CD4-positive, alpha-beta memory T cell (primary cell): ENCODE results near the gene SLK. TPM values are rescaled to one million over a fixed set of nuclear protein-coding genes. Genes with fewer than 3 reads are reported as not detected.
A peak's percentile ranks its signal among the peaks of the same experiment; 100 is the strongest.

Experiments used
- CTCF ChIA-PET: fragments of 350-600 bp; sonication (Branson Sonifier 250); formaldehyde crosslinking; loops from one replicate; lab custom pipeline; 2021; ENCODE audit warnings: inconsistent platforms; ENCODE audit not compliant: partially characterized antibody; lab: Charles Lee
- POLR2A ChIA-PET: fragments of 350-600 bp; sonication (Branson Sonifier 250); formaldehyde crosslinking; loops from one replicate; lab custom pipeline; 2021; ENCODE audit not compliant: partially characterized antibody; lab: Charles Lee
- DNase-seq, 5 donors: peaks; one replicate each; pipeline versions ENCODE4 v3.0.0 to v3.0.0-alpha.2; 2020 to 2022; ENCODE audit warnings: mixed read lengths in 1 of 5
- H3K27ac ChIP-seq: one replicate; pipeline ENCODE4 v1.7.0; 2013; ENCODE audit warnings: low read depth, low read length
- H3K27me3 ChIP-seq: 2 replicates; pipeline ENCODE4 v1.7.0; 2013; ENCODE audit warnings: mild to moderate bottlenecking, low read length, moderate library complexity; ENCODE audit not compliant: insufficient read depth
- H3K36me3 ChIP-seq: 2 replicates; pipeline ENCODE4 v1.7.0; 2013; ENCODE audit warnings: mild to moderate bottlenecking, low read length, moderate library complexity; ENCODE audit not compliant: insufficient read depth
- H3K4me1 ChIP-seq: 2 replicates; pipeline ENCODE4 v1.7.0; 2013; ENCODE audit warnings: mild to moderate bottlenecking, low read length, moderate library complexity; ENCODE audit not compliant: insufficient read depth
- H3K4me3 ChIP-seq, 2 donors: one replicate each; pipeline ENCODE4 v1.7.0; 2013; ENCODE audit warnings: low read length in 2 of 2, mild to moderate bottlenecking in 1 of 2
- H3K9me3 ChIP-seq, 2 donors: one replicate each; pipeline ENCODE4 v1.7.0; 2013; ENCODE audit warnings: low read length in 2 of 2, control low read depth in 1 of 2; ENCODE audit not compliant: control insufficient read depth in 1 of 2
- H3K27ac Mint-ChIP-seq, 7 donors: one replicate each; pipeline ENCODE4 v1.8.0; 2020 to 2021; ENCODE audit warnings: mixed read lengths in 7 of 7, mild to moderate bottlenecking in 6 of 7, inconsistent platforms in 3 of 7, moderate library complexity in 3 of 7
- H3K27me3 Mint-ChIP-seq, 2 donors: one replicate each; pipeline ENCODE4 v1.8.0; 2020 to 2021; ENCODE audit warnings: mixed read lengths in 2 of 2
- H3K36me3 Mint-ChIP-seq, 2 donors: one replicate each; pipeline ENCODE4 v1.8.0; 2020 to 2021; ENCODE audit warnings: mixed read lengths in 2 of 2, inconsistent platforms in 1 of 2, mild to moderate bottlenecking in 1 of 2
- H3K4me1 Mint-ChIP-seq, 4 donors: one replicate each; pipeline ENCODE4 v1.8.0; 2020 to 2021; ENCODE audit warnings: mixed read lengths in 4 of 4, mild to moderate bottlenecking in 1 of 4
- H3K4me3 Mint-ChIP-seq, 8 donors: one replicate each; pipeline ENCODE4 v1.8.0; 2020 to 2021; ENCODE audit warnings: mixed read lengths in 8 of 8, mild to moderate bottlenecking in 7 of 8, moderate library complexity in 6 of 8, inconsistent platforms in 3 of 8
- H3K9me3 Mint-ChIP-seq, 8 donors: one replicate each; pipeline ENCODE4 v1.8.0; 2020 to 2021; ENCODE audit warnings: mixed read lengths in 8 of 8, mild to moderate bottlenecking in 5 of 8, inconsistent platforms in 3 of 8, moderate library complexity in 1 of 8
- intact Hi-C: fragments of 100-400 bp; cut with micrococcal nuclease; formaldehyde crosslinking; loops from one replicate; pipeline ENCODE4 v1.15.1; 2023
- polyA plus RNA-seq, 2 donors: library from polyadenylated mRNA; unstranded; fragments of 300-500 nt; fragmentation: Illumina TruSeq; gene quantifications; one replicate each; pipeline ENCODE4 v1.2.3, GENCODE V29; 2021
- total RNA-seq, 2 experiments: library from RNA; stranded (reverse); gene quantifications; one replicate each; pipeline ENCODE4 v1.2.3, GENCODE V29; 2021

Gene SLK
- total and polyA plus RNA-seq, 4 experiments from 2014 or later = 1.6 to 31.1 (median 22.6) TPM

DNA sequence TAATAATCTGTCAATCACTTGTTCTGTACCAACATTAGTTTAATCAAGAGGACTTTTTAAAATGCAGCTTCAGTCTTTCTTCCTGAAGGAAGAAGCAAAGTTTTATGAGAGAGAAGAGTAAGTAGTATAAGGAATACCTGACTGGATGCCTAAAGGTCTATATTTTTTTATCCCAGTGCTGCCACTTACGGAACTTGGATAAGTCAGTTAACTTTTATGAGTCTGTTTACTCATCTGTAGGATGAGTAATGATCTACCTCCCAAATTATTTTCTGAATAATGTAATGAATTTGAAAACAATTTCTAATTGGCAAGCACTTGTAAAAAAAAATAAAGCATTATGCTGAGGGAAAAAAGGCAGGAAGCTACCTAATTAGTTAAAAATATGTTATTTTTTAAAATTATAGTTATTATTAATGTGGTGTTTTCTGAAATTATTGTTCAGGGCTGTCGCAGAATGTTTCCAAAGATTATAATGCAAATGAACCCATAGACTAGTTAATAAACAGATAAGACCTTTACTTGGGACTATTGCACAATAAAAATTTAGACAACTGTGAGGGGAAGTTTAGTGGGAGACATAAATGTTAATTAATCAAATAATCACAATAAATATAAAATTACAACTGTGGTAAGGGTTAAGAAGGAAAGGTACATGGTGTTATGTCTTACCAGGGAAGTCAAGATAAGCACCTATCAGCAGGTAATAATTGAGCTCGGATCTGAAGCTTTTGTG is 24.6 kb downstream of the SLK start:
- H3K9me3 ChIP-seq = no peaks in the 10 kb centered on the region
- intact Hi-C loops = loop anchor here (2.0 kb wide), 1 partner anchor 13 kb away; no protein-coding TSS in a partner anchor
- peaks cover 16% of the 10 kb centered on the region for H3K36me3 ChIP-seq
- H3K27me3 Mint-ChIP-seq = no peaks in the 10 kb centered on the region
- peaks cover 19 to 32% of the 10 kb centered on the region in 2 donors for H3K36me3 Mint-ChIP-seq
- peaks cover 19% of the 10 kb centered on the region for H3K4me1 ChIP-seq
- no peaks in the 10 kb centered on the region for H3K9me3 Mint-ChIP-seq
- H3K4me1 Mint-ChIP-seq = peaks cover 26 to 37% (median 33%) of the 10 kb centered on the region in 4 donors
- H3K4me3 Mint-ChIP-seq = no peak overlapping the region
- H3K4me3 ChIP-seq = no peak overlapping the region
- ChIA-PET CTCF (interaction anchor here (1.0 to 1.4 kb wide), 3 partner anchors 8 to 106 kb away, joined by 3 to 5 read pairs (median 4); no protein-coding TSS in a partner anchor), POLR2A (no interaction called here)
- H3K27ac ChIP-seq = no peak overlapping the region
- no peaks in the 10 kb centered on the region for H3K27me3 ChIP-seq
- H3K27ac Mint-ChIP-seq = peak overlapping the region in 1 of 7 donors; percentile 35
- no peak for DNase-seq

DNA sequence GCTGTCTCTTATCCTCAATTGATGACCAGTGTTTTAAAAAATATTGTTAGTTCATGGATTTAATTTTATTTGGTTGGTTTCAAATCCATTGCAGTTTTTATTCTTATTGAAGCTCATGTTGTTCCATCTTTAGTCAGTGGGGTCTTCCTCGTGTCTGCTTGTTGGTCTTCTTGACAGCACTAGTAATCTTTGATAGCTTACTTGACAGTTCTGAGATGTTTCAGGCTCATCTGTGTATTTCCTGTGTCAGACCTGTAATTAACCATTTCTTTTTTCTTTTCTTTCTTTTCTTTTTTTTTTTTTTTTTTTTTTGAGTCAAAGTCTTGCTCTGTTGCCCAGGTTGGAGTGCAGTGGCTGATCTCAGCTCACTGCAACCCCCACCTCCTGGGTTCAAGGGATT is 28.2 kb downstream of the SLK start:
- H3K36me3 Mint-ChIP-seq = peaks cover 41 to 52% of the 10 kb centered on the region in 2 donors
- peak overlapping the region in 2 of 7 donors; percentile 30 to 40 for H3K27ac Mint-ChIP-seq
- H3K9me3 Mint-ChIP-seq = no peaks in the 10 kb centered on the region
- H3K36me3 ChIP-seq = peaks cover 39% of the 10 kb centered on the region
- H3K4me1 ChIP-seq = peaks cover 4% of the 10 kb centered on the region
- H3K27me3 ChIP-seq = no peaks in the 10 kb centered on the region
- no peak for DNase-seq
- H3K27me3 Mint-ChIP-seq = no peaks in the 10 kb centered on the region
- no peaks in the 10 kb centered on the region for H3K9me3 ChIP-seq
- ChIA-PET POLR2A (interaction anchor here (0.6 kb wide), 1 partner anchor 87 kb away, joined by 3 read pairs; no protein-coding TSS in a partner anchor), CTCF (interaction anchor here (0.7 to 1.1 kb wide), 5 partner anchors 10 to 211 kb away, joined by 3 to 5 read pairs (median 3); no protein-coding TSS in a partner anchor)
- H3K4me1 Mint-ChIP-seq = peaks cover 10 to 18% (median 14%) of the 10 kb centered on the region in 4 donors
- H3K4me3 ChIP-seq = no peak overlapping the region
- H3K4me3 Mint-ChIP-seq = no peak overlapping the region
- intact Hi-C loops = no loop called here
- no peak overlapping the region for H3K27ac ChIP-seq

DNA sequence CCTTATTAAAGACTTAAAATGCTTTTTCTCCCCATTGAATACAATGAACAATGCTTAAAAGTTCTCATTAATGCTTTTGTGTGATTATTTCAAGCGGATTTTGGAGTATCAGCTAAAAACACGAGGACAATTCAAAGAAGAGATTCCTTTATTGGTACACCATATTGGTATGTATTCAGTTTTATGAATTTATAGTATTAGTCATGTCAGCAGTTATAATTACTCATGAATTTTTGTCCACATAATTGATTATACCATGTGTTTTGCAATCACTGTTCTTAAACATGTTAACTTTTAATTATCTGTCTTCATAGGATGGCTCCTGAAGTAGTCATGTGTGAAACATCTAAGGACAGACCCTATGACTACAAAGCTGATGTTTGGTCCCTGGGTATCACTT is 31.9 kb downstream of the SLK start:
- H3K9me3 ChIP-seq = no peaks in the 10 kb centered on the region
- H3K4me3 ChIP-seq = no peak overlapping the region
- H3K4me1 ChIP-seq = no peaks in the 10 kb centered on the region
- H3K27me3 ChIP-seq = no peaks in the 10 kb centered on the region
- H3K36me3 Mint-ChIP-seq = peaks cover 58 to 60% of the 10 kb centered on the region in 2 donors
- intact Hi-C loops = no loop called here
- CTCF ChIA-PET = interaction anchor here (0.9 to 2.3 kb wide), 3 partner anchors 109 to 123 kb away, joined by 3 to 5 read pairs (median 3); partner anchors contain the start of gene SFR1
- no peak for DNase-seq
- H3K4me1 Mint-ChIP-seq = peaks cover 10 to 22% (median 15%) of the 10 kb centered on the region in 4 donors
- no peaks in the 10 kb centered on the region for H3K9me3 Mint-ChIP-seq
- H3K27me3 Mint-ChIP-seq = no peaks in the 10 kb centered on the region
- peaks cover 42% of the 10 kb centered on the region for H3K36me3 ChIP-seq
- POLR2A ChIA-PET = interaction anchor here (0.7 kb wide), 1 partner anchor 122 kb away, joined by 3 read pairs; no protein-coding TSS in a partner anchor
- H3K27ac Mint-ChIP-seq = no peak overlapping the region
- H3K27ac ChIP-seq = no peak overlapping the region
- no peak overlapping the region for H3K4me3 Mint-ChIP-seq

DNA sequence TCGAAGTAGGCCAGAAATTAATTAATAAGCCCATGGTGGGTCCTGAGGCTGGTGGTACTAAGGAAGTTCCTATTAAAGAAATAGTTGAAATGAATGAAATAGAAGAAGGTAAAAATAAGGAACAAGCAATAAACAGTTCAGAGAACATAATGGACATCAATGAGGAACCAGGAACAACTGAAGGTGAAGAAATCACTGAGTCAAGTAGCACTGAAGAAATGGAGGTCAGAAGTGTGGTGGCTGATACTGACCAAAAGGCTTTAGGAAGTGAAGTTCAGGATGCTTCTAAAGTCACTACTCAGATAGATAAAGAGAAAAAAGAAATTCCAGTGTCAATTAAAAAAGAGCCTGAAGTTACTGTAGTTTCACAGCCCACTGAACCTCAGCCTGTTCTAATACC is 36.0 kb downstream of the SLK start:
- ChIA-PET POLR2A (no interaction called here), CTCF (interaction anchor here (1.2 kb wide), 1 partner anchor 115 kb away, joined by 3 read pairs; no protein-coding TSS in a partner anchor)
- H3K36me3 ChIP-seq = peaks cover 33% of the 10 kb centered on the region

DNA sequence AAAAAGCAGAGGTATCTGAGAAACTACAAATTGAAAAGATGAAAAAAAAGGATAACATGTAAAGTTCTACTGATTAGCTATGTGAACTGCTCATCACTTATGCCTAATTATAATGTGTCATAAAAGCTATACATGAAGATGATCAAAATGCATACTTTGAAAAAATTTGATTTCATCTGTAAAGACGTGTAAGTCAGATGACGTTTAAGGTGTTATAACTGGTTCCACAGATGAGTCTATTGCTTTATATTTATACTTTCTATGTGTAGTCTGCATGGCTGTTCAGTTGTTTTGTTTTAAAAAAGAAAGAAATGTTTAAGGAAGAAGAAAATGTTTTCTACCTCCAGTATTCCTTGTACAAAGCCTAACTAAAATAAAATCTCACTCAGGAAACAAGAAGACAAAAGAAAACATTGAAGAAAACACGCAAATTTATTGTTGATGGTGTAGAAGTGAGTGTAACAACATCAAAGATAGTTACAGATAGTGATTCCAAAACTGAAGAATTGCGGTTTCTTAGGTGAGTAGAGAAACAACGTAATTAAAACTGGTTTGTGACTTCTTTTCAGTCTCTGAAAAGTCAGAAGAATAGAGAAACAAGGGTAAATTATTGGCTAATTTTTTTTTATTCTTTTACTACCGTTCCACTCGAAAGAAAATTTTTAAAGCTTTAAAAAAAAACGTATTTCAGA is 38.4 kb downstream of the SLK start:
- no peaks in the 10 kb centered on the region for H3K27me3 ChIP-seq
- DNase-seq = no peak
- no peaks in the 10 kb centered on the region for H3K9me3 ChIP-seq
- Mint-ChIP-seq H3K36me3 (peaks cover 45 to 58% of the 10 kb centered on the region in 2 donors), H3K4me1 (peaks cover 5 to 21% (median 12%) of the 10 kb centered on the region in 4 donors), H3K4me3 (peak overlapping the region in 1 of 8 donors; percentile 12), H3K27me3 (no peaks in the 10 kb centered on the region), H3K9me3 (no peaks in the 10 kb centered on the region), H3K27ac (peak overlapping the region in 3 of 7 donors; percentile 41 to 70 (median 48))
- peaks cover 20% of the 10 kb centered on the region for H3K36me3 ChIP-seq
- intact Hi-C loops = no loop called here
- no peak overlapping the region for H3K4me3 ChIP-seq
- no peak overlapping the region for H3K27ac ChIP-seq
- ChIA-PET POLR2A (interaction anchor here (0.8 kb wide), 1 partner anchor 88 kb away, joined by 4 read pairs; the partner anchor contains the start of gene STN1), CTCF (interaction anchor here (0.8 to 1.8 kb wide), 5 partner anchors 10 to 118 kb away, joined by 3 to 9 read pairs (median 3); no protein-coding TSS in a partner anchor)
- no peaks in the 10 kb centered on the region for H3K4me1 ChIP-seq

More for the DNA sequence above, 36.0 kb downstream of the SLK start:
- intact Hi-C loops = no loop called here
- Mint-ChIP-seq H3K4me1 (peaks cover 5 to 21% (median 11%) of the 10 kb centered on the region in 4 donors), H3K27ac (peak overlapping the region in 4 of 7 donors; percentile 3 to 58 (median 31)), H3K27me3 (no peaks in the 10 kb centered on the region), H3K4me3 (no peak overlapping the region), H3K9me3 (no peaks in the 10 kb centered on the region), H3K36me3 (peaks cover 56 to 59% of the 10 kb centered on the region in 2 donors)
- DNase-seq = no peak
- Histone ChIP-seq H3K27ac (no peak overlapping the region), H3K9me3 (no peaks in the 10 kb centered on the region), H3K4me3 (no peak overlapping the region), H3K4me1 (no peaks in the 10 kb centered on the region), H3K27me3 (no peaks in the 10 kb centered on the region)

DNA sequence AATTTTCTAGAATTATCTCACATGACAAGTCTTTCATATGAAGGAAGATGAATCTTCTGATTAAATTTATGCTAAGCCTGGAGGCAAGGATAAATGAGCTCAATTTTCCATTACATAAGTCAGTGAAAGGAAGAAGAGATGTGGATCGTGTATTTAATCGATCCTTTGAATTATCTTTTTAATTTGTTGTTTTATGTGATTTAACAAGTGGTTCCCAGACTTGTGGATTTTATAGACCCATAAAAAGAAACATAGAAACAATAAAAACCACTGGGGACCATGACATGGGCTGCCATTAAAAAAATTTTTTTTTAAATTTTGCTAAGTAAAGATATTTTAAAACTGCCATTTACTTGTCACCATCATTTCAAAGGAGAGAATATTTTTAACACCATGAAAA is 45.0 kb downstream of the SLK start:
- no peaks in the 10 kb centered on the region for H3K27me3 ChIP-seq
- Mint-ChIP-seq H3K9me3 (no peaks in the 10 kb centered on the region), H3K36me3 (peaks cover 13 to 44% of the 10 kb centered on the region in 2 donors), H3K4me1 (peaks cover 0 to 4% (median 0%) of the 10 kb centered on the region in 4 donors), H3K27ac (no peak overlapping the region), H3K4me3 (no peak overlapping the region), H3K27me3 (no peaks in the 10 kb centered on the region)
- no peak for DNase-seq
- no peak overlapping the region for H3K27ac ChIP-seq
- ChIA-PET CTCF (interaction anchor here (2.4 kb wide), 1 partner anchor 124 kb away, joined by 8 read pairs; no protein-coding TSS in a partner anchor), POLR2A (no interaction called here)
- no peaks in the 10 kb centered on the region for H3K4me1 ChIP-seq
- H3K4me3 ChIP-seq = no peak overlapping the region
- H3K9me3 ChIP-seq = no peaks in the 10 kb centered on the region
- intact Hi-C loops = no loop called here
- peaks cover 5% of the 10 kb centered on the region for H3K36me3 ChIP-seq
